ENCODE measurements around the gene DCAF17.
"Not testable (repeated sequence)": the region's sequence is repeated elsewhere in the genome, so short reads cannot be mapped to it uniquely, and the experiment has no call there.

DCAF17 gene

DNA sequence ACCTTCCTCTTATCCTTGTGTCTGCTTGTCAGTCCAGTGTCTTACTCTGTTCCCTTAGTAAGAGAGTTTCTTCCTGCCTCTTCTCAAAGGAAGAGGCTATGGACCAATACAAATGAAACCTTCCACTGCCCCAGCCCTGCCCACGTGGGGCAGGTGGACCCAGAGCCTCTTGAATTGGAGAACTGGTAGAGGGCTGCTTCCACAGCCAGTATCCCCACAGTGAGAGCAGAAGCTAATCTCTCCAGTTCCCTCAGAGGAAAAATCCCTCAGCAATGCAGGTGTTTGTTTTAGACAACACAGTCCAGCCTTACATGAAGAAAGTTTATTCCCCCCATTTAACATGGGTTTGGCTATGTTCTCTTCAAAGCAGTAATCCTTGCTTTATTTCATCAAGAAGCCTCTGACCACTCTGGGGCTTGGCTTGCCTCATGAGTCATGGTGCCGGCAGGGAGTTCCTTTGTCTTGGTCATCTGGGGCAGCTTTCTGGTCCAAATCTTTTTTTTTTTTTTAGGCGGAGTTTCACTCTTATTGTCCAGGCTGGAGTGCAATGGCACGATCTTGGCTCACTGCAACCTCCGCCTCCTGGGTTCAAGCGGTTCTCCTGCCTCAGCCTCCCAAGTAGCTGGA lies 81.8 kb downstream of the DCAF17 start:
- no peak for DNase-seq

GRCh38 chr2:171516793-171517192 lies 82.8 kb downstream of the DCAF17 start:
- no peak for DNase-seq

DNA sequence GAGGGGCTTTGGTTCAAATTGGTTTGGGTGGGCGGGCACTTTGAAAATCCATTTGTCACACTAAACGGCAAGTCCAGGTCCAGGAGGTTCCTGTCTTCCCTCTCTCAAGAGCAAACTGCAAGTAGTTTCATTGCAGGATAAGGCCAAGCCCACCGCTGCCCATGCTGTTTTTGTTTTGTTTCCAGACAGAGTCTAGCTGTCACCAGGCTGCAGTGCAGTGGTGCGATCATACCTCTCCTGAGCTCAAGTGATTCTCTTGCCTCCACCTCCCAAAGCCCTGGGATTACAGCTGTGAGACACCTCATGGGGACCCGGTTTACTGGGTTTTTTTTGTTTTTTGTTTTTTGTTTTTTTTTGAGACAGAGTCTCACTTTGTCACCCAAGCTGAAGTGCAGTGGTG lies 86.4 kb downstream of the DCAF17 start:
- no peak for DNase-seq

DNA sequence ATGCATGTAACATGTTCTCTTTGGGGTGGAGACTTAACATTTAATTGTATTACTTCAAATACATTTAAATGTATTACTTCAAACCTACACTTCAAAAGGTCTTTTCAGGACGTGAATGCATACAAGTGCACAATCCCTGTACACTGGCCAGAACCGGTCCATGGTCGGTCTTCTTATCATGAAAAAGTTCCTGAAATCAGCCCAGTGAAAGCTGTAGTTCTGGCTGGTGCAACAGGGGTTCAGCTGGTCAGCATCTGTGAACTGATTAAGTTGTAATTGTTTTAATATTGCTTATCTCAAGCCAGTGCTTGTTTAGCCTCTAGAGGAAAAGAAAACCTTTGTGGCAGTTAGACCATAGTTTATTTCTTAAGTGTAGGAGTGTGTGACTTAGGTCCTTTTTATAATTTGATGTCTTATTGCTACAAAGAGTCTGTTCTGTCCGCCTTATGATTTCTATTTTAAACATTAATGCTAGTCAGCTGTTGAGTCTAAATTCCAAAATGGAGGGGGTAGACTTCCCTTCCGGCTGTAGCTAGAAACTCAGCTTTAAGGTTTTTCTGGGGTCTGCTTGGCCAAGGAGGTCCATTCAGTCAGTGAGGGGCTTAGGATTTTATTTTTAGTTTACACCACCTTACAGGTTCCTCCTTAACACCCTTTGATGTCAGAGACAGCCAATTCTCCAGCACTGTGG lies 87.5 kb downstream of the DCAF17 start:
- no peak for DNase-seq

- DNase-seq = peak; percentile 26
Measured at GRCh38 chr2:171522052-171522787, 88.2 kb downstream of the DCAF17 start, which contains the start of gene CYBRD1. TSS of gene CYBRD1 (plus strand) at chr2:171522474. CDS start at chr2:171522546, 72 bp downstream.

DNA sequence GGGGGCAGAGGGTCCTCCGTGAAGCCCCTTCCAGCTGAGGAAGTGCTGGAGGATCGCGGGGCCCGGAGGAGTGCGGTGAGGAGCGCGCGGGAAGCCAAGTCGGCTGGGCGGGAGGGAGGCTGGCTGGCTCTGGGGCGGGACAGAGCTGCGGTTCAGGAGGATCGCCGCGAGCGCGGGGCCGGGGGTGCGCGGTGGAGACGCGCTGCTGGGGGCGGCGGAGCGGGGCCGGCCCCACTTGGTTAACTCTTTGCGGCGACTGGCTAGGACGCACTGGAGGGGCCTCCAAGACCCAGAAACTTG lies 88.7 kb downstream of the DCAF17 start:
- DNase-seq = no peak

DNA sequence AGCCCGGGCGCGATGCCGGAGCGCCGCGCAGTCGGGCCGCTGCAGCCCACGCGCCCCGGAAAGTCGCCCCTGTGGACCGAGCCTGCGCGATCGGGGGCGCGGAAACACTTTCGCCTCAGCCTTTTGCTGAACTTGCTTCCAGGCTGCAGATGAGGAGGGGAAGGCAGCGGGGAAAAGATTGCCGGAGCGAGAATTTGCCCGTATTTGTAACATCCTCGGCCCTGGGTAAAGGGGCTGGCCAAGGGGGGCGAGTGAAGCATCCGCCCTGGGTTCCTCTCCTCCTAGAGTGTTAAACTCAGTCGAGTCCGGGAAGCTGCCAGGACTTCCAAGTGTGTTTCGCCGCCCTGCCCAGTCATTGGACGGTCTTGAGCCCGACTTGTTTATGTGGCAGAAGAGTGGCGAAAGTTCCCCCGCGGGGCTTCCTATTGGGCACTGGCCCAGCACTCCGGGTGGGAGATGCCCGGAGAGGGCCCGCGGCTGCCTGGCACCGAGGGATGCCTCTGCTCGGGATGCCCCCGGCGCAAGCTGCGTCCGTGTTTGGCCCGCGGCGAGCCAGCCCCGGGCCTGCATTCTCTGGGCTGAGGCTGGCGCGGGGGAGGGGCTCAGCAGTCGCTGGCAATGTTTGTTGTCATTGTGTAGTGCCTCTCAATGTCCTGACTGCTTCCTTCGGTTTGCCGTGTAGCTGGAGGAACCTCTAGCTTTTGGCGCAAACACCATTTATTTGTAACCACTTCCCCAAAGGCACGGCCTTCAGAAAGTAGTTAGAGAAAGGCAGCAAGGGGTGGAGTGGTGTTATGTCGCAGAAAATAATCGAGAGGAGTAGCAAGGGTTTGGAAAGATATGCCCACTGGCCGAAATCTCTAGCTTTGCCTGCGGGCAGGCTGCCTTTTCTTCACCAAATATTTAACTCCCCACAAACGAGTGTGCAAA lies 89.3 kb downstream of the DCAF17 start:
- no peak for DNase-seq

GRCh38 chr2:171524018-171524401 lies 90.0 kb downstream of the DCAF17 start:
- DNase-seq = no peak

DNA sequence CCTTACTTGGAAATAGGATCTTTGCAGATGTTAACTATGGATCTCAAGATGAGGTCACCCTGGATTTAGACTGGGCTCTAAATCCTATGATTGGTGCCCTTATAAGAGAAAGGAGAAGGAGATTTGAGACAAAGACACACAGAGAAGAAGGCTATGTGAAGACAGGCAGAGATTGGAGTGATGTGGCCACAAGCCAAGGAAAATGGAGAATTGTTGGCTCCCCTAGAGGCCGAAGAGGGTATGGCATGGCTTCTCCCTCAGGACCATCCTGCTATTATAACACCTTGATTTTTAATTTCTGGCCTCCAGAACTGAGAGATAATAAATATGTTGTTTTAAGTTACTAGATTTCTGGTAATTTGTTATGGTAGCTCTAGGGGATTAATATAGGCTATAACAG lies 95.9 kb downstream of the DCAF17 start:
- DNase-seq = no peak

DNA sequence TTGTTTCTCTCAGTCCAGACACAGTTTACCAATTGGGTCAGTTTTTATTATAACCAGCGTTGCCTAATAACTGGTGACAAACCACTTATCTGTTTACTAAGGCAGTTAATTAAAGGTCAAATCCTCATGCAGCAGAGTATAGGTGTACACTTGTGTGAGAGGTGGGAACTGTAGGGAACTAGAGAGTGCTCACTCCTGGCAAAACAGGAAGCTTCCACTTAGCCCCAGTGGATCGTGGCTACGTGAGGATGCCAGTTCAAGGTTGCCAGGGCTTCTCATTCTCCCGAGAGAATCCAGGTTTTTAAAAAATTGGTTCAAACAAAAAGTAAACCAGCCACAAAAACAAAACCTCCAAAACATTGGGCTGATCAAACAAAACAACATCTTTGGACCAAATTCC lies 96.4 kb downstream of the DCAF17 start:
- no peak for DNase-seq

- DNase-seq = not testable (repeated sequence)
Measured at GRCh38 chr2:171530859-171531258, 96.8 kb downstream of the DCAF17 start.

DNA sequence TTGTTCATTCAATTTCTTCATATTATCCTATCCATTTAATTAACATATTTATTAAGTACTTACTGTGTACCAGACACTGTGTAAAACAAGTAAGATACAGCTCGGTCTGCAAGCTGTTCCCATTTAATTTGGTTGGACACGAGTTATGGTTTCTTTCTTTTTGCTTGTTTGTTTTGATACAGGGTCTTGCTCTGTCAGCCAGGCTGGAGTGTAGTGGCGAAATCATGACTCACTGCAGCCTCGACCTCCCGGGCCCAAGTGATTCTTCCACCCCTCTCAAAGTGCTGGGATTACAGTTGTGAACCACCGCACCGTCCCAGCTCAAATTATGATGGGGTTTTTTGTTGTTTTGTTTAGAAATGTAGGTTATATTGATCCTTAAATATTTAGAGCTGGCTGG lies 97.3 kb downstream of the DCAF17 start:
- no peak for DNase-seq

DNA sequence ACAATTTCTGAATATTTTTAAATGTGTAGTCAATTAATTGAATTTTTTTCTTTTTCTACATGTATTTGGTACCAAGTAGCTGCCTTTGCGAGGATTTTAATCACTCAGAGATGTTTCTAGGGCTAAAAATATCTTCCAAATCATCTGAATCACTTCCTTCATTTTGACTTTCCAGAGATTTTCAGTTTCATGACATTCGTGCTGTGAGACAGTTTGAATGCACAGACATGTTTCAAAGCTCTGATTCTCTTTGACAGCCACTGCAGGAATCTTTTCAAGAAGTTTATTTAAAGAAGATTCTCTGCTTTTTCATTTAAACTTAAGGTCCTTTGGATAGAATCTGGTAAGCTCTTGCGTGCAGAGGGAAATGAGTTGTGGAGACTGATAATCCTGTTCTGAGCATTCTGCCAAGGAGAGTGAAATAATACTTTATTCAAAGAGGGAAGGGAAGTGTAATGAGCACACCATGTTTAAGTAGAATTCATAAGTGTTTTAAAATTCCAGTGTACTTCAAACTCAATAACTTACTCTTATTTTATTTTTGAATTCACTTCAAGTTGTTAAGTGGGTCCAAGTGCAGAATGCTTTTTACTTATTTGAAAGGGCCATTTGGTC lies 97.9 kb downstream of the DCAF17 start:
- DNase-seq = no peak

DNA sequence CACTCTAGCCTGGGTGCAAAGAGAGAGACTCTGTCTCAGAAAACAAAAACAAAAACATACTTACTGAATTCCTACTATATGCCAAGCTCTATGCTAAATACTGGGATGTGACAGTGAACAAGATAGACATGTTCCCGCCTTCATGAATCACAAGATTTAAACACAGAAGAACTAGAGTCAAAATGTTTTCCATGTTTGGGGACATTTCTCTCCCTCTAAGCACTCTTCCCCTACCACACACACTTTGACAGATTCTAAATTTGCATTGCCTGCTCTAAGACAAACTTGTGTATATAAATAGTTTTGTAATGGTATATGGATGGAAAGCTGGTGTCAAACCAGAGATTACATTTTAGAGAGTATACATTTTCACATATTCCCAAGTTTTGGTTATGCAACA lies 99.3 kb downstream of the DCAF17 start:
- DNase-seq = no peak

All from activated CD4-positive, alpha-beta T cell treated with anti-CD3 and anti-CD28 coated beads, Interleukin-2, amount 50 U/mL, for 16 hours (primary cell).